Measurements from ENCODE around the gene BPIFB3. TPM values are rescaled to one million over a fixed set of nuclear protein-coding genes. Genes with fewer than 3 reads are reported as not detected.
"Not testable (repeated sequence)": the region's sequence is repeated elsewhere in the genome, so short reads cannot be mapped to it uniquely, and the experiment has no call there.

Gene BPIFB3
- total RNA-seq, 2 experiments from 2014 or later, result not detected

GRCh38 chr20:33093582-33093981, 39.9 kb downstream of the BPIFB3 start:
- Mint-ChIP-seq H3K4me1 (ENCODE audit: low read depth) (peaks cover 2% of the 10 kb centered on the region), H3K4me3 (no peak overlapping the region), H3K36me3 (ENCODE audit: low read depth) (no peaks in the 10 kb centered on the region), H3K9me3 (no peaks in the 10 kb centered on the region), H3K27ac (no peak overlapping the region), H3K27me3 (ENCODE audit: low read depth) (no peaks in the 10 kb centered on the region)
- DNase-seq, result no peak
- intact Hi-C loops (cut with micrococcal nuclease), result loop anchor here (10.0 kb wide), 1 partner anchor 419 kb away; the partner anchor contains the start of gene C20orf203
- CTCF ChIA-PET, result no interaction called here

- H3K27ac Mint-ChIP-seq, result no peak overlapping the region
- no peak for DNase-seq
- intact Hi-C loops (cut with micrococcal nuclease), result loop anchor here (10.0 kb wide), 1 partner anchor 420 kb away; the partner anchor contains the start of gene C20orf203
- H3K9me3 Mint-ChIP-seq, result no peaks in the 10 kb centered on the region
- H3K36me3 Mint-ChIP-seq (ENCODE audit: low read depth), result no peaks in the 10 kb centered on the region
- no peak overlapping the region for H3K4me3 Mint-ChIP-seq
- H3K27me3 Mint-ChIP-seq (ENCODE audit: low read depth), result no peaks in the 10 kb centered on the region
- peaks cover 2% of the 10 kb centered on the region for H3K4me1 Mint-ChIP-seq (ENCODE audit: low read depth)
- CTCF ChIA-PET, result interaction anchor here (0.6 to 2.4 kb wide), 9 partner anchors 41 to 305 kb away, joined by 3 to 8 read pairs (median 6); partner anchors contain the start of gene SUN5
Observed at GRCh38 chr20:33095249-33095648, 41.5 kb downstream of the BPIFB3 start.

GRCh38 chr20:33095902-33096584, 42.3 kb downstream of the BPIFB3 start:
- H3K4me3 Mint-ChIP-seq; H3K9me3 Mint-ChIP-seq; H3K4me1 Mint-ChIP-seq (ENCODE audit: low read depth); H3K36me3 Mint-ChIP-seq (ENCODE audit: low read depth); H3K27ac Mint-ChIP-seq; H3K27me3 Mint-ChIP-seq (ENCODE audit: low read depth): not testable (repeated sequence)
- CTCF ChIA-PET, result interaction anchor here (0.8 to 2.4 kb wide), 17 partner anchors 17 to 422 kb away, joined by 3 to 21 read pairs (median 6); partner anchors contain the start of genes BPIFB4, C20orf203 and SUN5
- intact Hi-C loops (cut with micrococcal nuclease), result loop anchor here (1.0 to 10.0 kb wide), 6 partner anchors 149 to 421 kb away; partner anchors contain the start of gene C20orf203
- DNase-seq, result peak; percentile 75

- Mint-ChIP-seq H3K9me3 (no peaks in the 10 kb centered on the region), H3K27me3 (ENCODE audit: low read depth) (no peaks in the 10 kb centered on the region), H3K4me1 (ENCODE audit: low read depth) (peaks cover 2% of the 10 kb centered on the region), H3K4me3 (no peak overlapping the region), H3K27ac (no peak overlapping the region), H3K36me3 (ENCODE audit: low read depth) (no peaks in the 10 kb centered on the region)
- no peak for DNase-seq
- intact Hi-C loops (cut with micrococcal nuclease), result loop anchor here (2.0 to 10.0 kb wide), 3 partner anchors 150 to 422 kb away; partner anchors contain the start of gene C20orf203
- CTCF ChIA-PET, result interaction anchor here (0.9 to 2.4 kb wide), 10 partner anchors 46 to 209 kb away, joined by 3 to 21 read pairs (median 5); no protein-coding TSS in a partner anchor
Observed at GRCh38 chr20:33097001-33097400, 43.3 kb downstream of the BPIFB3 start.

- Mint-ChIP-seq H3K36me3 (ENCODE audit: low read depth) (no peaks in the 10 kb centered on the region), H3K27ac (no peak overlapping the region), H3K27me3 (ENCODE audit: low read depth) (no peaks in the 10 kb centered on the region), H3K9me3 (no peaks in the 10 kb centered on the region), H3K4me3 (no peak overlapping the region), H3K4me1 (ENCODE audit: low read depth) (peaks cover 2% of the 10 kb centered on the region)
- CTCF ChIA-PET, result interaction anchor here (1.3 kb wide), 1 partner anchor 187 kb away, joined by 4 read pairs; no protein-coding TSS in a partner anchor
- DNase-seq, result no peak
- intact Hi-C loops (cut with micrococcal nuclease), result loop anchor here (10.0 kb wide), 1 partner anchor 425 kb away; the partner anchor contains the start of gene C20orf203
Observed at GRCh38 chr20:33099843-33100538, 46.3 kb downstream of the BPIFB3 start.

- Mint-ChIP-seq H3K9me3 (no peaks in the 10 kb centered on the region), H3K27me3 (ENCODE audit: low read depth) (no peaks in the 10 kb centered on the region), H3K27ac (no peak overlapping the region), H3K4me1 (ENCODE audit: low read depth) (no peaks in the 10 kb centered on the region), H3K36me3 (ENCODE audit: low read depth) (no peaks in the 10 kb centered on the region), H3K4me3 (no peak overlapping the region)
- intact Hi-C loops (cut with micrococcal nuclease), result no loop called here
- CTCF ChIA-PET, result interaction anchor here (0.7 to 0.9 kb wide), 2 partner anchors 27 to 242 kb away, joined by 3 to 4 read pairs; no protein-coding TSS in a partner anchor
- no peak for DNase-seq
Observed at GRCh38 chr20:33103556-33103955, 49.9 kb downstream of the BPIFB3 start.

GRCh38 chr20:33104336-33104735, 50.6 kb downstream of the BPIFB3 start:
- Mint-ChIP-seq H3K9me3 (no peaks in the 10 kb centered on the region), H3K4me3 (no peak overlapping the region), H3K27ac (no peak overlapping the region), H3K4me1 (ENCODE audit: low read depth) (no peaks in the 10 kb centered on the region), H3K36me3 (ENCODE audit: low read depth) (no peaks in the 10 kb centered on the region), H3K27me3 (ENCODE audit: low read depth) (no peaks in the 10 kb centered on the region)
- intact Hi-C loops (cut with micrococcal nuclease), result no loop called here
- no peak for DNase-seq
- CTCF ChIA-PET, result interaction anchor here (0.9 kb wide), 1 partner anchor 28 kb away, joined by 4 read pairs; no protein-coding TSS in a partner anchor

- CTCF ChIA-PET, result no interaction called here
- no peaks in the 10 kb centered on the region for H3K4me1 Mint-ChIP-seq (ENCODE audit: low read depth)
- no peak for DNase-seq
- intact Hi-C loops (cut with micrococcal nuclease), result no loop called here
- no peaks in the 10 kb centered on the region for H3K9me3 Mint-ChIP-seq
- no peaks in the 10 kb centered on the region for H3K36me3 Mint-ChIP-seq (ENCODE audit: low read depth)
- no peaks in the 10 kb centered on the region for H3K27me3 Mint-ChIP-seq (ENCODE audit: low read depth)
- no peak overlapping the region for H3K27ac Mint-ChIP-seq
- H3K4me3 Mint-ChIP-seq, result no peak overlapping the region
Observed at GRCh38 chr20:33105316-33105924, 51.7 kb downstream of the BPIFB3 start.

GRCh38 chr20:33106058-33106620, 52.4 kb downstream of the BPIFB3 start:
- CTCF ChIA-PET; H3K36me3 Mint-ChIP-seq (ENCODE audit: low read depth); DNase-seq; H3K27me3 Mint-ChIP-seq (ENCODE audit: low read depth); H3K4me3 Mint-ChIP-seq; intact Hi-C loops (cut with micrococcal nuclease); H3K9me3 Mint-ChIP-seq; H3K4me1 Mint-ChIP-seq (ENCODE audit: low read depth); H3K27ac Mint-ChIP-seq: not testable (repeated sequence)

- CTCF ChIA-PET, result no interaction called here
- intact Hi-C loops (cut with micrococcal nuclease), result no loop called here
- H3K9me3 Mint-ChIP-seq, result no peaks in the 10 kb centered on the region
Observed at GRCh38 chr20:33108661-33109060, 55.0 kb downstream of the BPIFB3 start.

GRCh38 chr20:33110147-33110825, 56.6 kb downstream of the BPIFB3 start:
- Mint-ChIP-seq H3K9me3 (no peaks in the 10 kb centered on the region), H3K4me1 (ENCODE audit: low read depth) (no peaks in the 10 kb centered on the region), H3K4me3 (no peak overlapping the region), H3K36me3 (ENCODE audit: low read depth) (no peaks in the 10 kb centered on the region), H3K27ac (no peak overlapping the region), H3K27me3 (ENCODE audit: low read depth) (no peaks in the 10 kb centered on the region)
- intact Hi-C loops (cut with micrococcal nuclease), result no loop called here
- CTCF ChIA-PET, result interaction anchor here (0.6 to 0.9 kb wide), 2 partner anchors 44 to 105 kb away, joined by 3 read pairs; no protein-coding TSS in a partner anchor
- DNase-seq, result no peak

More at GRCh38 chr20:33108661-33109060, 55.0 kb downstream of the BPIFB3 start:
- Mint-ChIP-seq H3K36me3 (ENCODE audit: low read depth) (no peaks in the 10 kb centered on the region), H3K27me3 (ENCODE audit: low read depth) (no peaks in the 10 kb centered on the region), H3K27ac (no peak overlapping the region), H3K4me3 (no peak overlapping the region), H3K4me1 (ENCODE audit: low read depth) (no peaks in the 10 kb centered on the region)
- DNase-seq, result no peak
